HEK293 (cell line): ENCODE measurements around the gene CDON.

Experiments
- CTCF ChIA-PET: fragments of 350-600 bp; formaldehyde crosslinking; extraction: SDS; loops from one replicate; lab custom pipeline; 2021; ENCODE audit warnings: antibody characterized with exemption; lab: Yijun Ruan, JAX
- POLR2A ChIA-PET: fragments of 300-600 bp; formaldehyde crosslinking; extraction: SDS; loops from one replicate; lab custom pipeline; 2020; ENCODE audit warnings: antibody characterized with exemption, inconsistent platforms; lab: Yijun Ruan, JAX
- H3K27ac ChIP-seq: fragments of 200-500 bp; sonication (Bioruptor generic); 2 replicates; pipeline ENCODE4 v1.5.1; 2014; ENCODE audit warnings: low read depth, low read length, control low read depth, inconsistent platforms; ENCODE audit errors: extremely low read depth
- H3K36me3 ChIP-seq, 2 experiments: fragments of 200-500 bp in 1 of 2; sonication (Bioruptor generic) in 1 of 2; 1 replicate in 1 of 2; 2 replicates in 1 of 2; pipeline ENCODE4 v1.5.1; 2014 to 2017; ENCODE audit warnings: inconsistent platforms in 2 of 2, low read length in 2 of 2; ENCODE audit not compliant: control insufficient read depth in 2 of 2, insufficient read depth in 1 of 2
- H3K4me1 ChIP-seq: fragments of 200-500 bp; sonication (Bioruptor generic); 2 replicates; pipeline ENCODE4 v1.5.1; 2014; ENCODE audit warnings: mild to moderate bottlenecking, low read length, inconsistent platforms; ENCODE audit not compliant: control insufficient read depth, insufficient read depth
- H3K4me3 ChIP-seq: 2 replicates; pipeline ENCODE4 v1.5.1; 2011; ENCODE audit warnings: low read depth, mild to moderate bottlenecking, control low read depth, low read length, moderate library complexity
- H3K9me3 ChIP-seq: fragments of 200-500 bp; sonication (Bioruptor generic); 2 replicates; pipeline ENCODE4 v1.5.1; 2014; ENCODE audit warnings: low read depth, low read length, inconsistent platforms; ENCODE audit not compliant: control insufficient read depth, insufficient read depth
- BCL11A ChIP-seq: fragments of 450-650 bp; formaldehyde crosslinking; IDR thresholded peaks from 2 replicates; pipeline ENCODE4 v1.5.1; 2016; ENCODE audit warnings: low read depth, missing biosample characterization, missing genetic modification characterization
- KLF16 ChIP-seq: fragments of 450-650 bp; formaldehyde crosslinking; IDR thresholded peaks from 2 replicates; pipeline ENCODE4 v1.5.1; 2017; ENCODE audit warnings: missing biosample characterization, missing genetic modification characterization
- KLF9 ChIP-seq: fragments of 450-650 bp; formaldehyde crosslinking; IDR thresholded peaks from 2 replicates; pipeline ENCODE4 v1.5.1; 2016; ENCODE audit warnings: missing biosample characterization, missing genetic modification characterization, low read depth
- REPIN1 ChIP-seq: fragments of 450-650 bp; formaldehyde crosslinking; IDR thresholded peaks from 2 replicates; pipeline ENCODE4 v1.5.1; 2017; ENCODE audit warnings: missing biosample characterization, missing genetic modification characterization, low read depth
- SP7 ChIP-seq: fragments of 450-650 bp; formaldehyde crosslinking; IDR thresholded peaks from 2 replicates; pipeline ENCODE4 v1.5.1; 2016; ENCODE audit warnings: missing biosample characterization, missing genetic modification characterization
- YY2 ChIP-seq: fragments of 450-650 bp; formaldehyde crosslinking; IDR thresholded peaks from 2 replicates; pipeline ENCODE4 v1.5.1; 2016; ENCODE audit warnings: missing biosample characterization, missing genetic modification characterization
- ZBTB21 ChIP-seq: fragments of 450-650 bp; formaldehyde crosslinking; IDR thresholded peaks from 2 replicates; pipeline ENCODE4 v1.5.1; 2017; ENCODE audit warnings: missing biosample characterization, missing genetic modification characterization
- ZBTB8A ChIP-seq: fragments of 450-650 bp; formaldehyde crosslinking; IDR thresholded peaks from 2 replicates; pipeline ENCODE4 v1.5.1; 2016; ENCODE audit warnings: missing biosample characterization, missing genetic modification characterization
- ZNF112 ChIP-seq: fragments of 450-650 bp; formaldehyde crosslinking; IDR thresholded peaks from 2 replicates; pipeline ENCODE4 v1.5.0; 2017; ENCODE audit warnings: missing biosample characterization, missing genetic modification characterization
- ZNF121 ChIP-seq: fragments of 450-650 bp; formaldehyde crosslinking; IDR thresholded peaks from 2 replicates; pipeline ENCODE4 v1.5.1; 2016; ENCODE audit warnings: missing biosample characterization, missing genetic modification characterization
- ZNF391 ChIP-seq: fragments of 450-650 bp; formaldehyde crosslinking; IDR thresholded peaks from 2 replicates; pipeline ENCODE4 v1.5.1; 2016; ENCODE audit warnings: low read depth, missing biosample characterization, missing genetic modification characterization, borderline replicate concordance
- ZNF394 ChIP-seq: fragments of 450-650 bp; formaldehyde crosslinking; IDR thresholded peaks from 2 replicates; pipeline ENCODE4 v1.5.1; 2016; ENCODE audit warnings: missing biosample characterization, missing genetic modification characterization, mild to moderate bottlenecking, moderate library complexity, borderline replicate concordance
- ZNF514 ChIP-seq: fragments of 450-650 bp; formaldehyde crosslinking; IDR thresholded peaks from 2 replicates; pipeline ENCODE4 v1.5.1; 2016; ENCODE audit warnings: missing biosample characterization, missing genetic modification characterization
- ZNF530 ChIP-seq: fragments of 450-650 bp; formaldehyde crosslinking; IDR thresholded peaks from 2 replicates; pipeline ENCODE4 v1.5.1; 2016; ENCODE audit warnings: low read depth, missing biosample characterization, missing genetic modification characterization
- ZNF544 ChIP-seq: fragments of 450-650 bp; formaldehyde crosslinking; IDR thresholded peaks from 2 replicates; pipeline ENCODE4 v1.5.0; 2017; ENCODE audit warnings: missing biosample characterization, missing genetic modification characterization
- ZNF548 ChIP-seq: fragments of 450-650 bp; formaldehyde crosslinking; IDR thresholded peaks from 2 replicates; pipeline ENCODE4 v1.5.1; 2016; ENCODE audit warnings: missing biosample characterization, missing genetic modification characterization
- ZNF560 ChIP-seq: fragments of 450-650 bp; formaldehyde crosslinking; IDR thresholded peaks from 2 replicates; pipeline ENCODE4 v1.5.1; 2017; ENCODE audit warnings: missing biosample characterization, missing genetic modification characterization, borderline replicate concordance
- ZNF623 ChIP-seq: fragments of 450-650 bp; formaldehyde crosslinking; IDR thresholded peaks from 2 replicates; pipeline ENCODE4 v1.5.1; 2016; ENCODE audit warnings: missing biosample characterization, missing genetic modification characterization
- ZNF664 ChIP-seq: fragments of 450-650 bp; formaldehyde crosslinking; IDR thresholded peaks from 2 replicates; pipeline ENCODE4 v1.5.1; 2016; ENCODE audit warnings: missing biosample characterization, missing genetic modification characterization
- ZXDB ChIP-seq: fragments of 450-650 bp; formaldehyde crosslinking; IDR thresholded peaks from 2 replicates; pipeline ENCODE4 v1.5.1; 2016; ENCODE audit warnings: missing biosample characterization, missing genetic modification characterization
- TF ChIP-seq, protein P1 (sequence below): fragments of 450-650 bp; formaldehyde crosslinking; IDR thresholded peaks from 2 replicates; pipeline ENCODE4 v1.5.1; 2017; ENCODE audit warnings: missing biosample characterization, missing genetic modification characterization
- TF ChIP-seq, protein P2 (sequence below): fragments of 450-650 bp; formaldehyde crosslinking; IDR thresholded peaks from 2 replicates; pipeline ENCODE4 v1.5.1; 2016; ENCODE audit warnings: missing biosample characterization, missing genetic modification characterization
- TF ChIP-seq, protein P3 (sequence below): fragments of 450-650 bp; formaldehyde crosslinking; IDR thresholded peaks from 2 replicates; pipeline ENCODE4 v1.5.1; 2017; ENCODE audit warnings: missing biosample characterization, missing genetic modification characterization
- TF ChIP-seq, protein P4 (sequence below): fragments of 450-650 bp; formaldehyde crosslinking; IDR thresholded peaks from 2 replicates; pipeline ENCODE4 v1.5.1; 2016; ENCODE audit warnings: missing biosample characterization, missing genetic modification characterization
- TF ChIP-seq, protein P5 (sequence below): fragments of 450-650 bp; formaldehyde crosslinking; IDR thresholded peaks from 2 replicates; pipeline ENCODE4 v1.5.1; 2016; ENCODE audit warnings: missing biosample characterization, missing genetic modification characterization

Gene CDON

DNA sequence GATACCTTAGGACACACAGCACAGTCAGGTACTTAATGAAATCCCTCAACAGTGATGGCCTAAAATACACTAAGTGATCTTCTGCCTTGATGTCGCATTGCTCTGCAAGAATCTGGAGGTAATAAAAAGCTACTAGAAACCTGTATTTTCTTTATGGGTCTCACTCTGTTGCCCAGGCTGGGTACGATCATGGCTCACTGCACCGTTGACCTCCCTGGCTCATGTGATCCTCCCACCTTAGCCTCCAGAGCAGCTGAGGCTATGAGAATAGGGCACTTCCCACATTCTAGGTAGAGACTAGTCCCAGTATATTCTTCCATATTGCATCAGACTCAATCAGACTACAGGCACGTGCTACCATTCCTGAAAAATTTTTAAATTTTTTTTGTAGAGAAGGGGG, 95.2 kb downstream of the CDON start:
- POLR2A ChIA-PET: no interaction called here
- Histone ChIP-seq H3K4me3 (no peak overlapping the region), H3K9me3 (no peaks in the 10 kb centered on the region), H3K4me1 (peaks cover 3% of the 10 kb centered on the region; the same call in 1 of the 2 replicates), H3K36me3 (peaks cover 0 to 5% of the 10 kb centered on the region in 2 experiments; a peak in 1 of 3 replicates), H3K27ac (no peak overlapping the region)
- CTCF ChIA-PET: interaction anchor here (1.0 kb wide), 1 partner anchor 14 kb away, joined by 4 read pairs; no protein-coding TSS in a partner anchor
- TF ChIP-seq ZNF121 (peak; percentile 64; the same call in 1 of the 2 replicates), ZNF394 (tag by site-specific recombination) (no peak)

DNA sequence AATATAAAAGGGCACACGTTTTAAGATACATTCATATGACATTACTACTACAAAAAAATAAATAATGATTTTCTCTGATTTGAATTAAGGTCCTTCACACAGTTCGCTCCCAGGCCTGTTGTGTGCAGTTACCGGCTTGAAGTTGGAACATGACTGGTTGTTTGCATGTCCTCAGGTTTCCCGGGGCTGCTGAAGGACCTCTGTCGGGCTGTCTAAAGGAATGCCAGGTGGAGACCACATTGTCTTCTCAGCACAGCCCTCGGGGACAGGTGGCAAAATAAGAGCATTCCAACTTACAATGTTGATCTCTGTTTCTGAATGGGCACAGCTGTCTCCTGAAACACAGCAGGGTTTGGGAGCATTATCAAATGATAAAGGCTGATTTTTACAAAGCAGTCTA, 101.9 kb downstream of the CDON start:
- CTCF ChIA-PET: interaction anchor here (0.7 kb wide), 1 partner anchor 800 kb away, joined by 4 read pairs; no protein-coding TSS in a partner anchor
- H3K4me3 ChIP-seq: no peak overlapping the region
- no peak overlapping the region for H3K27ac ChIP-seq
- H3K9me3 ChIP-seq: no peaks in the 10 kb centered on the region
- TF ChIP-seq YY2 (tag by site-specific recombination) (no peak), ZNF112 (tag by site-specific recombination) (no peak), ZXDB (tag by site-specific recombination) (no peak), ZNF560 (tag by site-specific recombination) (no peak), ZBTB21 (tag by site-specific recombination) (no peak), ZNF530 (tag by site-specific recombination) (no peak), SP7 (tag by site-specific recombination) (no peak), REPIN1 (tag by site-specific recombination) (no peak), KLF9 (tag by site-specific recombination) (no peak), ZNF664 (tag by site-specific recombination) (no peak)
- TF ChIP-seq, protein P1, sequence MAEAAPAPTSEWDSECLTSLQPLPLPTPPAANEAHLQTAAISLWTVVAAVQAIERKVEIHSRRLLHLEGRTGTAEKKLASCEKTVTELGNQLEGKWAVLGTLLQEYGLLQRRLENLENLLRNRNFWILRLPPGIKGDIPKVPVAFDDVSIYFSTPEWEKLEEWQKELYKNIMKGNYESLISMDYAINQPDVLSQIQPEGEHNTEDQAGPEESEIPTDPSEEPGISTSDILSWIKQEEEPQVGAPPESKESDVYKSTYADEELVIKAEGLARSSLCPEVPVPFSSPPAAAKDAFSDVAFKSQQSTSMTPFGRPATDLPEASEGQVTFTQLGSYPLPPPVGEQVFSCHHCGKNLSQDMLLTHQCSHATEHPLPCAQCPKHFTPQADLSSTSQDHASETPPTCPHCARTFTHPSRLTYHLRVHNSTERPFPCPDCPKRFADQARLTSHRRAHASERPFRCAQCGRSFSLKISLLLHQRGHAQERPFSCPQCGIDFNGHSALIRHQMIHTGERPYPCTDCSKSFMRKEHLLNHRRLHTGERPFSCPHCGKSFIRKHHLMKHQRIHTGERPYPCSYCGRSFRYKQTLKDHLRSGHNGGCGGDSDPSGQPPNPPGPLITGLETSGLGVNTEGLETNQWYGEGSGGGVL (tag by site-specific recombination): no peak
- TF ChIP-seq, protein P2, sequence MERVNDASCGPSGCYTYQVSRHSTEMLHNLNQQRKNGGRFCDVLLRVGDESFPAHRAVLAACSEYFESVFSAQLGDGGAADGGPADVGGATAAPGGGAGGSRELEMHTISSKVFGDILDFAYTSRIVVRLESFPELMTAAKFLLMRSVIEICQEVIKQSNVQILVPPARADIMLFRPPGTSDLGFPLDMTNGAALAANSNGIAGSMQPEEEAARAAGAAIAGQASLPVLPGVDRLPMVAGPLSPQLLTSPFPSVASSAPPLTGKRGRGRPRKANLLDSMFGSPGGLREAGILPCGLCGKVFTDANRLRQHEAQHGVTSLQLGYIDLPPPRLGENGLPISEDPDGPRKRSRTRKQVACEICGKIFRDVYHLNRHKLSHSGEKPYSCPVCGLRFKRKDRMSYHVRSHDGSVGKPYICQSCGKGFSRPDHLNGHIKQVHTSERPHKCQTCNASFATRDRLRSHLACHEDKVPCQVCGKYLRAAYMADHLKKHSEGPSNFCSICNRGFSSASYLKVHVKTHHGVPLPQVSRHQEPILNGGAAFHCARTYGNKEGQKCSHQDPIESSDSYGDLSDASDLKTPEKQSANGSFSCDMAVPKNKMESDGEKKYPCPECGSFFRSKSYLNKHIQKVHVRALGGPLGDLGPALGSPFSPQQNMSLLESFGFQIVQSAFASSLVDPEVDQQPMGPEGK (tag by site-specific recombination): no peak
- TF ChIP-seq, protein P3, sequence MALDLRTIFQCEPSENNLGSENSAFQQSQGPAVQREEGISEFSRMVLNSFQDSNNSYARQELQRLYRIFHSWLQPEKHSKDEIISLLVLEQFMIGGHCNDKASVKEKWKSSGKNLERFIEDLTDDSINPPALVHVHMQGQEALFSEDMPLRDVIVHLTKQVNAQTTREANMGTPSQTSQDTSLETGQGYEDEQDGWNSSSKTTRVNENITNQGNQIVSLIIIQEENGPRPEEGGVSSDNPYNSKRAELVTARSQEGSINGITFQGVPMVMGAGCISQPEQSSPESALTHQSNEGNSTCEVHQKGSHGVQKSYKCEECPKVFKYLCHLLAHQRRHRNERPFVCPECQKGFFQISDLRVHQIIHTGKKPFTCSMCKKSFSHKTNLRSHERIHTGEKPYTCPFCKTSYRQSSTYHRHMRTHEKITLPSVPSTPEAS (tag by site-specific recombination): no peak
- TF ChIP-seq, all 188 proteins: peak for 0
- POLR2A ChIA-PET: no interaction called here
- Histone ChIP-seq H3K4me1 (no peaks in the 10 kb centered on the region), H3K36me3 (peaks cover 0 to 49% of the 10 kb centered on the region in 2 experiments; a peak in 2 of 3 replicates)

DNA sequence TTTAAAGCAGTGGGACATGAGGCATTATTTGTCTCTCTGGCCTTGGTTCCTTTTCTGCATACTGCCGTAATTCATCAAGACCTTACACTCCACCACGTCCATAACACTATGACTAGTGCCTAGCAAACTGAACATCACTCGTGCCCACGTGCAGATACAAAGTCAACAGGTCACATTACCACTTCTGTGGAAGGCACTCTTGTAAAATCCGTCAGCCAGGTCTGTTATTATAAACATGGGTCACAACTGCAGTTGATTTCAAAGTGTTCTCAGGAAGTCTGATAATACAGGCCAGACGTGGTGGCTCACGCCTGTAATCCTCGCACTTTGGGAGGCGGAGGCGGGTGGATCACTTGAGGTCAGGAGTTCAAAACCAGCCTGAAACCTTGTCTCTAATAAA, 102.7 kb downstream of the CDON start:
- peaks cover 0 to 53% of the 10 kb centered on the region in 2 experiments; a peak in 2 of 3 replicates for H3K36me3 ChIP-seq
- CTCF ChIA-PET: interaction anchor here (0.7 kb wide), 1 partner anchor 800 kb away, joined by 4 read pairs; no protein-coding TSS in a partner anchor
- POLR2A ChIA-PET: no interaction called here
- no peak overlapping the region for H3K4me3 ChIP-seq
- no peaks in the 10 kb centered on the region for H3K9me3 ChIP-seq
- H3K27ac ChIP-seq: no peak overlapping the region
- no peaks in the 10 kb centered on the region for H3K4me1 ChIP-seq
- TF ChIP-seq KLF16 (tag by site-specific recombination): no peak
- TF ChIP-seq, protein P4, sequence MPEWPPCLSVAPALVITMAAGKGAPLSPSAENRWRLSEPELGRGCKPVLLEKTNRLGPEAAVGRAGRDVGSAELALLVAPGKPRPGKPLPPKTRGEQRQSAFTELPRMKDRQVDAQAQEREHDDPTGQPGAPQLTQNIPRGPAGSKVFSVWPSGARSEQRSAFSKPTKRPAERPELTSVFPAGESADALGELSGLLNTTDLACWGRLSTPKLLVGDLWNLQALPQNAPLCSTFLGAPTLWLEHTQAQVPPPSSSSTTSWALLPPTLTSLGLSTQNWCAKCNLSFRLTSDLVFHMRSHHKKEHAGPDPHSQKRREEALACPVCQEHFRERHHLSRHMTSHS (tag by site-specific recombination): no peak
- no peak for TF ChIP-seq BCL11A (tag by site-specific recombination)
- no peak for TF ChIP-seq ZBTB8A (tag by site-specific recombination)
- no peak for TF ChIP-seq ZNF623
- TF ChIP-seq ZNF544 (tag by site-specific recombination): no peak
- TF ChIP-seq ZNF391 (tag by site-specific recombination): no peak
- no peak for TF ChIP-seq ZNF514
- TF ChIP-seq KLF9 (tag by site-specific recombination): no peak
- TF ChIP-seq, protein P5, sequence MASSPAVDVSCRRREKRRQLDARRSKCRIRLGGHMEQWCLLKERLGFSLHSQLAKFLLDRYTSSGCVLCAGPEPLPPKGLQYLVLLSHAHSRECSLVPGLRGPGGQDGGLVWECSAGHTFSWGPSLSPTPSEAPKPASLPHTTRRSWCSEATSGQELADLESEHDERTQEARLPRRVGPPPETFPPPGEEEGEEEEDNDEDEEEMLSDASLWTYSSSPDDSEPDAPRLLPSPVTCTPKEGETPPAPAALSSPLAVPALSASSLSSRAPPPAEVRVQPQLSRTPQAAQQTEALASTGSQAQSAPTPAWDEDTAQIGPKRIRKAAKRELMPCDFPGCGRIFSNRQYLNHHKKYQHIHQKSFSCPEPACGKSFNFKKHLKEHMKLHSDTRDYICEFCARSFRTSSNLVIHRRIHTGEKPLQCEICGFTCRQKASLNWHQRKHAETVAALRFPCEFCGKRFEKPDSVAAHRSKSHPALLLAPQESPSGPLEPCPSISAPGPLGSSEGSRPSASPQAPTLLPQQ: no peak
- TF ChIP-seq ZXDB (tag by site-specific recombination): no peak
- no peak for TF ChIP-seq ZNF548 (tag by site-specific recombination)
